A673 (cell line): ENCODE measurements around the gene DDX59. TPM values are rescaled to one million over a fixed set of nuclear protein-coding genes. Genes with fewer than 3 reads are reported as not detected.

Experiments used
- BruUV-seq: library from RNA; stranded (reverse); fragments of 400-500 nt; replicated peaks from 2 replicates; lab custom pipeline; 2021; lab: Mats Ljungman, UMichigan
- CTCF ChIA-PET: fragments of 300-600 bp; sonication (Branson Sonifier 250); formaldehyde crosslinking; loops from one replicate; lab custom pipeline; 2022; ENCODE audit warnings: antibody characterized with exemption; lab: Charles Lee
- POLR2A ChIA-PET: fragments of 300-600 bp; sonication (Branson Sonifier 250); formaldehyde crosslinking; loops from one replicate; lab custom pipeline; 2022; ENCODE audit warnings: antibody characterized with exemption; ENCODE audit not compliant: low non-redundant PET; lab: Charles Lee
- DNase-seq: peaks from one replicate; pipeline ENCODE4 v3.0.0-alpha.2; 2015; ENCODE audit warnings: low spot score
- H3K27ac ChIP-seq: fragments of 200-600 bp; sonication (generic); 2 replicates; pipeline ENCODE4 v1.5.1; 2016; ENCODE audit warnings: mixed run types, low read depth, mild to moderate bottlenecking, mixed read lengths, antibody characterized with exemption, low read length; ENCODE audit not compliant: poor library complexity, severe bottlenecking
- H3K27me3 ChIP-seq: fragments of 200-600 bp; sonication (generic); replicated peaks from 2 replicates; pipeline ENCODE4 v1.6.1; 2017; ENCODE audit warnings: mixed run types, low read depth, mild to moderate bottlenecking, mixed read lengths, antibody characterized with exemption, low read length; ENCODE audit not compliant: insufficient read depth, poor library complexity
- H3K36me3 ChIP-seq: fragments of 200-600 bp; sonication (generic); 2 replicates; pipeline ENCODE4 v1.6.1; 2016; ENCODE audit warnings: mixed run types, mild to moderate bottlenecking, mixed read lengths, antibody characterized with exemption, low read length; ENCODE audit not compliant: insufficient read depth, poor library complexity, severe bottlenecking
- H3K4me1 ChIP-seq: fragments of 200-600 bp; sonication (generic); 2 replicates; pipeline ENCODE4 v1.6.1; 2017; ENCODE audit warnings: mixed run types, mild to moderate bottlenecking, mixed read lengths, antibody characterized with exemption, low read length; ENCODE audit not compliant: insufficient read depth, poor library complexity, severe bottlenecking
- H3K4me3 ChIP-seq: fragments of 200-600 bp; sonication (generic); 2 replicates; pipeline ENCODE4 v1.5.1; 2016; ENCODE audit warnings: low read depth, mixed run types, mild to moderate bottlenecking, mixed read lengths, low read length; ENCODE audit not compliant: poor library complexity, severe bottlenecking
- H3K9me3 ChIP-seq: fragments of 200-600 bp; sonication (generic); 2 replicates; pipeline ENCODE4 v1.6.1; 2016; ENCODE audit warnings: mixed run types, low read depth, mild to moderate bottlenecking, mixed read lengths, antibody characterized with exemption, low read length; ENCODE audit not compliant: poor library complexity, severe bottlenecking
- CTCF ChIP-seq: fragments of 300-800, 200-600 bp; sonication (generic); conservative IDR thresholded peaks from 2 replicates; pipeline ENCODE4 v1.5.1; 2017; ENCODE audit warnings: low read depth, mild to moderate bottlenecking, antibody characterized with exemption, low read length, moderate library complexity, mixed read lengths
- EZH2 ChIP-seq: fragments of 200-600 bp; sonication (generic); IDR thresholded peaks from 2 replicates; pipeline ENCODE4 v1.6.1; 2017; ENCODE audit warnings: borderline replicate concordance, low read depth, mild to moderate bottlenecking, mixed read lengths, antibody characterized with exemption, low read length; ENCODE audit not compliant: poor library complexity, severe bottlenecking
- intact Hi-C: fragments of 100-400 bp; cut with micrococcal nuclease; formaldehyde crosslinking; loops from one replicate; pipeline ENCODE4 v1.10.0; 2022; ENCODE audit not compliant: unreplicated experiment
- total RNA-seq: library from RNA; stranded (reverse); gene quantifications from 2 replicates; pipeline ENCODE4 v1.2.3, GENCODE V29; 2021

Gene DDX59
- total RNA-seq, 1 experiment from 2014 or later, result 17.4 TPM

- Histone ChIP-seq H3K9me3 (no peaks in the 10 kb centered on the region), H3K36me3 (no peaks in the 10 kb centered on the region), H3K27ac (no peak overlapping the region), H3K4me1 (peaks cover 3% of the 10 kb centered on the region), H3K27me3 (no peaks in the 10 kb centered on the region), H3K4me3 (no peak overlapping the region)
- CTCF ChIA-PET, result interaction anchor here (0.6 kb wide), 1 partner anchor 10 kb away, joined by 3 read pairs; no protein-coding TSS in a partner anchor
- no peak for DNase-seq
- no TSS peak for BruUV-seq
- intact Hi-C loops, result no loop called here
- POLR2A ChIA-PET, result no interaction called here
- TF ChIP-seq CTCF, result no peak
These were observed 11.5 kb upstream of the DDX59 start for GRCh38 chr1:200681231-200681630.

GRCh38 chr1:200676829-200677228, 7.1 kb upstream of the DDX59 start:
- Histone ChIP-seq H3K36me3 (no peaks in the 10 kb centered on the region), H3K4me1 (peaks cover 14% of the 10 kb centered on the region), H3K27ac (no peak overlapping the region), H3K4me3 (no peak overlapping the region), H3K27me3 (no peaks in the 10 kb centered on the region), H3K9me3 (no peaks in the 10 kb centered on the region)
- TF ChIP-seq CTCF (no peak), EZH2 (no peak)
- intact Hi-C loops, result no loop called here
- BruUV-seq, result no TSS peak
- no peak for DNase-seq
- POLR2A ChIA-PET, result no interaction called here
- CTCF ChIA-PET, result no interaction called here

GRCh38 chr1:200675588-200675852, 5.8 kb upstream of the DDX59 start:
- Histone ChIP-seq H3K4me1 (peaks cover 21% of the 10 kb centered on the region), H3K36me3 (no peaks in the 10 kb centered on the region), H3K27me3 (no peaks in the 10 kb centered on the region), H3K9me3 (no peaks in the 10 kb centered on the region), H3K4me3 (no peak overlapping the region), H3K27ac (no peak overlapping the region)
- intact Hi-C loops, result no loop called here
- POLR2A ChIA-PET, result no interaction called here
- TF ChIP-seq CTCF (no peak), EZH2 (no peak)
- no TSS peak for BruUV-seq
- no peak for DNase-seq
- CTCF ChIA-PET, result no interaction called here
